RWPE2 (cell line): ENCODE measurements around the gene NRG4.
A peak's percentile ranks its signal among the peaks of the same experiment; 100 is the strongest.
"Not testable (repeated sequence)": the region's sequence is repeated elsewhere in the genome, so short reads cannot be mapped to it uniquely, and the experiment has no call there.

Experiments used
- ATAC-seq: fragments of 200-7000 bp; cut with Tn5 transposase; 3 replicates; pipeline ENCODE4 v1.9.1; 2021; ENCODE audit warnings: low read depth
- DNase-seq: peaks from one replicate; pipeline ENCODE4 v3.0.0-alpha.2; 2020; ENCODE audit warnings: low spot score
- H3K27ac ChIP-seq: fragments of 450-650 bp; 2 replicates; pipeline ENCODE4 v1.5.1; 2017; ENCODE audit warnings: mild to moderate bottlenecking; ENCODE audit not compliant: poor library complexity, severe bottlenecking
- H3K27me3 ChIP-seq: fragments of 250-450 bp; sonication (Bioruptor Pico); 2 replicates; pipeline ENCODE4 v1.5.1; 2021; ENCODE audit warnings: mild to moderate bottlenecking, moderate library complexity; ENCODE audit not compliant: insufficient read depth, poor library complexity, severe bottlenecking
- H3K36me3 ChIP-seq: fragments of 250-450 bp; sonication (Bioruptor Pico); 2 replicates; pipeline ENCODE4 v1.5.1; 2020; ENCODE audit warnings: low read depth, mild to moderate bottlenecking, moderate library complexity
- H3K4me1 ChIP-seq: fragments of 250-450 bp; sonication (Bioruptor Pico); 2 replicates; pipeline ENCODE4 v1.5.1; 2021; ENCODE audit warnings: mild to moderate bottlenecking, moderate library complexity; ENCODE audit not compliant: insufficient read depth, poor library complexity, severe bottlenecking
- H3K4me3 ChIP-seq: fragments of 250-450 bp; sonication (Bioruptor Pico); 2 replicates; pipeline ENCODE4 v1.5.1; 2021; ENCODE audit warnings: mild to moderate bottlenecking, moderate library complexity; ENCODE audit not compliant: severe bottlenecking
- H3K9me3 ChIP-seq: fragments of 250-450 bp; sonication (Bioruptor Pico); 2 replicates; pipeline ENCODE4 v1.5.1; 2021; ENCODE audit warnings: mild to moderate bottlenecking, moderate library complexity; ENCODE audit not compliant: severe bottlenecking
- CTCF ChIP-seq: fragments of 450-650 bp; IDR thresholded peaks from one replicate; pipeline ENCODE4 v1.5.1; 2017; ENCODE audit warnings: mild to moderate bottlenecking, moderate library complexity; ENCODE audit not compliant: poor library complexity, severe bottlenecking

NRG4 gene

DNA sequence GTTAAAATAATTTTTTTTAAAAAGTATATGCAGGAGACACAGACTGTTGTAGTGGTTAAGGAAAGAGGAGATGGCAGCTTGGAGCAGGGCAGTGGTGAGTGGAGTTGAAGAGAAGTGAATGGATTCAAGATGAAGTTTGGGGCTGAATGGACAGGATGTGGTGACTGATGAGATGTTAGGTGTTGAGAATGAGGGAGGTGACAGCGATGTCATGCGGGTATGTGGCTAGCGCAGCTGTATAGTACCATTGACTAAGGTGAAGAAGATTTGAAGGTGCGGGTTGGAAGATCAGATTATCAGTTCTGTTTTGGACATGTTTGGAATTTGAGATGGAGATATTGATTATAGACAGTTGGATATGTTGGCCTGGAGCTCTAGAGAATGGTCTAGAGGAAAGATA is 88.5 kb downstream of the NRG4 start:
- Histone ChIP-seq H3K4me1 (peaks cover 30% of the 10 kb centered on the region), H3K4me3 (no peak overlapping the region), H3K9me3 (no peaks in the 10 kb centered on the region), H3K27ac (no peak overlapping the region), H3K27me3 (no peaks in the 10 kb centered on the region), H3K36me3 (peaks cover 69% of the 10 kb centered on the region)
- no peak for TF ChIP-seq CTCF
- DNase-seq (no peak), ATAC-seq (no peak)

GRCh38 chr15:75921732-75922703 is 90.2 kb downstream of the NRG4 start:
- H3K4me1 ChIP-seq, result peaks cover 30% of the 10 kb centered on the region
- H3K36me3 ChIP-seq, result peaks cover 79% of the 10 kb centered on the region
- H3K4me3 ChIP-seq, result no peak overlapping the region
- DNase-seq (peak; percentile 88), ATAC-seq (peak; percentile 92)
- peak; percentile 53 for TF ChIP-seq CTCF
- no peaks in the 10 kb centered on the region for H3K27me3 ChIP-seq
- H3K27ac ChIP-seq, result peak overlapping the region; percentile 24
- H3K9me3 ChIP-seq, result no peaks in the 10 kb centered on the region

DNA sequence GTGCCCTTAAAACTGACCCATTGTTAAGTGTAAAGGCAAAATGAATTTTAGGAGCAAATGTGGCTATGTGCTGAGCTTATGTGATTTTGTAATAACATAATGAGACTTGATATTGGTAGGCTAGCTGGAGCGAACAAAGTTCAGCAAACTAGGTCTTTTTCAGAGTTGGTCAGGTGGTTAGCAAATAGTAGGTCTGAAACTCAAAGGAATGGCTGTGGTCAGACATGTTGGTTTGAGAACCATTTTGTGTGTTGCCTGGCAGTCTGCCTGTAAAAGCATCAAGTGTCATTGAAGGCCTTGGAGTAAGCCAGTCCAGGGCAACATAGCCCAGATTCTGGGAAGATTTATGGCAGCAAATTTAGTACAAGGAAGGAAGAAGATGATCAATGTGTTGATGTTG is 92.1 kb downstream of the NRG4 start:
- Histone ChIP-seq H3K27ac (no peak overlapping the region), H3K4me3 (no peak overlapping the region), H3K4me1 (peaks cover 29% of the 10 kb centered on the region), H3K36me3 (peaks cover 85% of the 10 kb centered on the region), H3K27me3 (no peaks in the 10 kb centered on the region), H3K9me3 (no peaks in the 10 kb centered on the region)
- DNase-seq (no peak), ATAC-seq (no peak)
- TF ChIP-seq CTCF, result no peak

GRCh38 chr15:75918135-75918534 is 94.1 kb downstream of the NRG4 start:
- no peak overlapping the region for H3K27ac ChIP-seq
- no peaks in the 10 kb centered on the region for H3K9me3 ChIP-seq
- no peak for ATAC-seq
- H3K4me1 ChIP-seq, result peaks cover 16% of the 10 kb centered on the region
- TF ChIP-seq CTCF, result no peak
- DNase-seq, result no peak
- no peaks in the 10 kb centered on the region for H3K27me3 ChIP-seq
- H3K36me3 ChIP-seq, result peaks cover 87% of the 10 kb centered on the region
- no peak overlapping the region for H3K4me3 ChIP-seq

DNA sequence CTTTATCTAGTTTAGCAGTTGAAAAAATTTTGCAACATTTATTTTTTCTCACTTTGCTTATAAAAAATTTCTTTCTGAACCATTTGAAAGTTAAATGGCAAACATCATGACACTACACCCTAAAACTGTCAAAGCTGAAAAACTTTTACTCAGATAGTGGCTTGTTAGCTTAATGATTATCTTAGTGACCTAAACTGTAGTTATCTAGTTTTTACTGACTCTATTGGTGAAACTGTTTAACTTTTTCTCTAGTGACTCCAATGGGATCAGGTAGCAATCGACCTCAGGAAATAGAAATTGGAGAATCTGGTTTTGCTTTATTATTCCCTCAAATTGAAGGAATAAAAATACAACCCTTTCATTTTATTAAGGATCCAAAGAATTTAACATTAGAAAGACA is 95.2 kb downstream of the NRG4 start:
- peaks cover 94% of the 10 kb centered on the region for H3K36me3 ChIP-seq

DNA sequence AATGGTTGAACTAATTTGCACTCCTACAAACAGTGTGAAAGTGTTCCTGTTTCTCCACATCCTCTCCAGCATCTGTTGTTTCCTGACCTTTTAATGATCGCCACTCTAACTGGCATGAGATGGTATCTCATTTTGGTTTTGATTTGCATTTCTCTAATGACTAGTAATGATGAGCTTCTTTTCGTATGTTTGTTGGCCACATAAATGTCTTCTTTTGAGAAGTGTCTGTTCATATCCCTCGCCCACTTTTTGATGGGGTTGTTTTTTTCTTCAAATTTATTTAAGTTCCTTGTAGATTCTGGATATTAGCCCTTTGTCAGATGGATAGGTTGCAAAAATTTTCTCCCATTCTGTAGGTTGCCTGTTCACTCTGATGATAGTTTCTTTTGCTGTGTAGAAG is 101.9 kb downstream of the NRG4 start:
- not testable (repeated sequence) for H3K27ac ChIP-seq, H3K27me3 ChIP-seq, H3K4me1 ChIP-seq, H3K4me3 ChIP-seq, DNase-seq, ATAC-seq, H3K9me3 ChIP-seq
- peaks cover 90% of the 10 kb centered on the region for H3K36me3 ChIP-seq

More for the DNA sequence above, 95.2 kb downstream of the NRG4 start:
- no peaks in the 10 kb centered on the region for H3K9me3 ChIP-seq
- H3K4me1 ChIP-seq, result peaks cover 5% of the 10 kb centered on the region
- no peak overlapping the region for H3K4me3 ChIP-seq
- ATAC-seq (no peak), DNase-seq (no peak)
- H3K27ac ChIP-seq, result no peak overlapping the region
- no peak for TF ChIP-seq CTCF
- H3K27me3 ChIP-seq, result no peaks in the 10 kb centered on the region
